GM23338 (cell line): ENCODE data around the gene ZKSCAN4. TPM values are rescaled to one million over a fixed set of nuclear protein-coding genes. Genes with fewer than 3 reads are reported as not detected.

Experiments used
- ATAC-seq: fragments of 200-7000 bp; cut with Tn5 transposase; 3 replicates; pipeline ENCODE4 v1.9.1; 2020
- DNase-seq: peaks from one replicate; pipeline ENCODE4 v3.0.0-alpha.2; 2015; ENCODE audit warnings: low spot score
- H2AFZ ChIP-seq: fragments of 200-600 bp; sonication (generic); 2 replicates; pipeline ENCODE4 v1.8.0; 2016; ENCODE audit warnings: antibody characterized with exemption, mild to moderate bottlenecking, moderate library complexity
- H3F3A ChIP-seq: fragments of 200-600 bp; sonication (generic); replicated peaks from 2 replicates; pipeline ENCODE4 v1.8.0; 2017; ENCODE audit warnings: antibody characterized with exemption, mixed run types, low read depth
- H3K27ac ChIP-seq: fragments of 200-600 bp; sonication (generic); 2 replicates; pipeline ENCODE4 v1.6.1; 2016; ENCODE audit warnings: low read depth
- H3K27me3 ChIP-seq: fragments of 200-600 bp; sonication (generic); 2 replicates; pipeline ENCODE4 v1.8.0; 2016; ENCODE audit warnings: mild to moderate bottlenecking, mixed run types, moderate library complexity; ENCODE audit not compliant: insufficient read depth
- H3K36me3 ChIP-seq: fragments of 200-600 bp; sonication (generic); 2 replicates; pipeline ENCODE4 v1.8.0; 2016; ENCODE audit warnings: mild to moderate bottlenecking; ENCODE audit not compliant: insufficient read depth
- H3K4me1 ChIP-seq: fragments of 200-600 bp; sonication (generic); 2 replicates; pipeline ENCODE4 v1.8.0; 2016; ENCODE audit warnings: mild to moderate bottlenecking, moderate library complexity; ENCODE audit not compliant: insufficient read depth
- H3K4me2 ChIP-seq: fragments of 200-600 bp; sonication (generic); 2 replicates; pipeline ENCODE4 v1.7.1; 2017; ENCODE audit warnings: mixed run types
- H3K4me3 ChIP-seq: fragments of 200-600 bp; sonication (generic); 2 replicates; pipeline ENCODE4 v1.6.1; 2016; ENCODE audit warnings: mixed run types
- H3K79me2 ChIP-seq: fragments of 200-600 bp; sonication (generic); replicated peaks from 2 replicates; pipeline ENCODE4 v1.8.0; 2017; ENCODE audit warnings: mild to moderate bottlenecking; ENCODE audit not compliant: insufficient read depth
- H3K9me2 ChIP-seq: fragments of 200-600 bp; sonication (generic); 2 replicates; pipeline ENCODE4 v1.8.0; 2017; ENCODE audit not compliant: insufficient read depth
- H4K20me1 ChIP-seq: fragments of 200-600 bp; sonication (generic); replicated peaks from 2 replicates; pipeline ENCODE4 v1.8.0; 2017; ENCODE audit warnings: mild to moderate bottlenecking; ENCODE audit not compliant: insufficient read depth
- H3K27ac Mint-ChIP-seq: 2 replicates; pipeline ENCODE4 v1.8.0; 2020; ENCODE audit warnings: inconsistent platforms, mild to moderate bottlenecking, moderate library complexity, mixed read lengths
- H3K27me3 Mint-ChIP-seq: 3 replicates; pipeline ENCODE4 v1.8.0; 2022; ENCODE audit warnings: low read depth, mild to moderate bottlenecking, moderate library complexity, mixed read lengths, inconsistent platforms; ENCODE audit not compliant: insufficient read depth, poor library complexity
- H3K36me3 Mint-ChIP-seq: 3 replicates; pipeline ENCODE4 v1.8.0; 2021; ENCODE audit warnings: low read depth, mild to moderate bottlenecking, inconsistent platforms, moderate library complexity, mixed read lengths
- H3K4me1 Mint-ChIP-seq: 3 replicates; pipeline ENCODE4 v1.8.0; 2020; ENCODE audit warnings: mild to moderate bottlenecking, inconsistent platforms, mixed read lengths
- H3K4me3 Mint-ChIP-seq: 3 replicates; pipeline ENCODE4 v1.8.0; 2021; ENCODE audit warnings: moderate library complexity, mild to moderate bottlenecking, inconsistent platforms, mixed read lengths
- H3K9me3 Mint-ChIP-seq: 3 replicates; pipeline ENCODE4 v1.8.0; 2020; ENCODE audit warnings: moderate library complexity, mild to moderate bottlenecking, inconsistent platforms, mixed read lengths
- CREB1 ChIP-seq: fragments of 250-450 bp; sonication (Bioruptor Pico); IDR thresholded peaks from 2 replicates; pipeline ENCODE4 v1.5.0; 2020; ENCODE audit warnings: low read depth, mild to moderate bottlenecking, moderate library complexity
- CTCF ChIP-seq, 2 experiments: fragments of 200-600 bp in 1 of 2; sonication (generic) in 1 of 2; conservative IDR thresholded peaks; 2 replicates each; pipeline versions ENCODE4 v1.5.1 to v1.6.1; 2016 to 2017; ENCODE audit warnings: antibody characterized with exemption in 2 of 2, low read depth in 2 of 2, mild to moderate bottlenecking in 2 of 2, moderate library complexity in 1 of 2
- ETS1 ChIP-seq: IDR thresholded peaks from 2 replicates; pipeline ENCODE4 v1.6.1; 2016; ENCODE audit warnings: antibody characterized with exemption
- EZH2 ChIP-seq: fragments of 200-600 bp; sonication (generic); IDR thresholded peaks from one replicate; pipeline ENCODE4 v1.8.0; 2017; ENCODE audit warnings: antibody characterized with exemption, mild to moderate bottlenecking, low read depth; ENCODE audit not compliant: unreplicated experiment
- EZH2phosphoT487 ChIP-seq: fragments of 200-600 bp; sonication (generic); IDR thresholded peaks from one replicate; pipeline ENCODE4 v1.8.1; 2018; ENCODE audit warnings: antibody characterized with exemption; ENCODE audit not compliant: unreplicated experiment
- JUNB ChIP-seq: IDR thresholded peaks from one replicate; pipeline ENCODE4 v1.6.1; 2016; ENCODE audit warnings: antibody characterized with exemption; ENCODE audit not compliant: unreplicated experiment
- NANOG ChIP-seq: IDR thresholded peaks from 2 replicates; pipeline ENCODE4 v1.6.1; 2016; ENCODE audit warnings: antibody characterized with exemption, borderline replicate concordance
- POLR2AphosphoS5 ChIP-seq: IDR thresholded peaks from 2 replicates; pipeline ENCODE4 v1.6.1; 2016; ENCODE audit warnings: antibody characterized with exemption, low read depth
- REST ChIP-seq: IDR thresholded peaks from one replicate; pipeline ENCODE4 v1.6.1; 2018; ENCODE audit warnings: antibody characterized with exemption; ENCODE audit not compliant: unreplicated experiment
- STAT1 ChIP-seq: IDR thresholded peaks from one replicate; pipeline ENCODE4 v1.6.1; 2016; ENCODE audit warnings: antibody characterized with exemption; ENCODE audit not compliant: unreplicated experiment
- ZNF114 ChIP-seq: fragments of 250-450 bp; sonication (Bioruptor Pico); IDR thresholded peaks from 2 replicates; pipeline ENCODE4 v1.5.0; 2020; ENCODE audit warnings: mild to moderate bottlenecking, moderate library complexity
- ZNF331 ChIP-seq: fragments of 250-450 bp; sonication (Bioruptor Pico); IDR thresholded peaks from 2 replicates; pipeline ENCODE4 v1.5.0; 2020; ENCODE audit warnings: low read depth, mild to moderate bottlenecking, moderate library complexity
- ZNF462 ChIP-seq: fragments of 250-450 bp; sonication (Bioruptor Pico); IDR thresholded peaks from 2 replicates; pipeline ENCODE4 v1.5.0; 2020; ENCODE audit warnings: mild to moderate bottlenecking, moderate library complexity
- polyA plus RNA-seq: library from polyadenylated mRNA; unstranded; fragments of >200 nt; fragmentation: Nextera tagmentation; extraction: Ambion mirVana; gene quantifications from 2 replicates; pipeline ENCODE4 v1.2.1, GENCODE V29; 2016
- total RNA-seq: library from RNA; depleted of rRNA; stranded (reverse); fragments of >200 nt; shearing (Covaris generic); gene quantifications from 2 replicates; pipeline ENCODE4 v1.2.3, GENCODE V29; 2014

ZKSCAN4 gene
- total and polyA plus RNA-seq, 2 experiments from 2014 or later = 2.8 to 5.9 TPM

- Histone ChIP-seq H3K79me2 (no peaks in the 10 kb centered on the region), H3K4me2 (no peak overlapping the region), H3F3A (no peaks in the 10 kb centered on the region), H2AFZ (no peak overlapping the region), H3K36me3 (peaks cover 6% of the 10 kb centered on the region; the same call in 1 of the 2 replicates), H3K27ac (no peak overlapping the region), H3K4me1 (no peaks in the 10 kb centered on the region; the same call in 1 of the 2 replicates), H3K27me3 (no peaks in the 10 kb centered on the region), H4K20me1 (no peaks in the 10 kb centered on the region; the same call in 1 of the 2 replicates), H3K9me2 (no peaks in the 10 kb centered on the region), H3K4me3 (no peak overlapping the region)
- Mint-ChIP-seq H3K9me3 (no peaks in the 10 kb centered on the region; the same call in 2 of the 3 replicates), H3K36me3 (peaks cover 9% of the 10 kb centered on the region; the same call in 1 of the 3 replicates), H3K27me3 (no peaks in the 10 kb centered on the region), H3K27ac (no peak overlapping the region), H3K4me1 (peaks cover 2% of the 10 kb centered on the region; the same call in 2 of the 3 replicates), H3K4me3 (no peak overlapping the region)
- ATAC-seq (no peak), DNase-seq (no peak)
- no peak for TF ChIP-seq POLR2AphosphoS5
- no peak for TF ChIP-seq CREB1 (CRISPR knock-in tag)
- TF ChIP-seq NANOG = no peak
- no peak for TF ChIP-seq REST
- no peak for TF ChIP-seq ZNF331
- TF ChIP-seq EZH2 = no peak
- TF ChIP-seq ZNF114 (CRISPR knock-in tag) = no peak
- no peak for TF ChIP-seq ETS1
- TF ChIP-seq CTCF (conservative IDR thresholded peaks at IDR 0.05; ENCODE audit: low read depth in 2 of 2) = no peak
- no peak for TF ChIP-seq JUNB
- no peak for TF ChIP-seq ZNF462
- no peak for TF ChIP-seq EZH2phosphoT487
- no peak for TF ChIP-seq STAT1
Measured at GRCh38 chr6:28239636-28240035, 12.4 kb downstream of the ZKSCAN4 start.
